GM10248 (cell line): ENCODE data around the gene RAX.

ENCODE experiments used
- CTCF ChIA-PET: fragments of 300-600 bp; sonication (Branson Sonifier 250); formaldehyde crosslinking; extraction: SDS; loops from one replicate; lab custom pipeline; 2021; ENCODE audit warnings: antibody characterized with exemption; lab: Yijun Ruan, JAX
- POLR2A ChIA-PET: fragments of 350-650 bp; sonication (Branson Sonifier 250); formaldehyde crosslinking; extraction: SDS; loops from one replicate; lab custom pipeline; 2020; ENCODE audit warnings: antibody characterized with exemption; lab: Yijun Ruan, JAX
- DNase-seq: peaks from one replicate; pipeline ENCODE4 v3.0.0; 2012; ENCODE audit errors: extremely low spot score
- CTCF ChIP-seq: IDR thresholded peaks from 2 replicates; pipeline ENCODE4 v1.5.1; 2012; ENCODE audit warnings: mild to moderate bottlenecking, low read depth; ENCODE audit errors: extremely low read depth, missing control alignments, control extremely low read depth

The RAX gene

GRCh38 chr18:59270689-59271257 is 2.5 kb downstream of the RAX start:
- ChIA-PET POLR2A (no interaction called here), CTCF (interaction anchor here (1.1 to 3.4 kb wide), 4 partner anchors 15 to 187 kb away, joined by 5 to 20 read pairs (median 7); no protein-coding TSS in a partner anchor)
- no peak for TF ChIP-seq CTCF
- no peak for DNase-seq

GRCh38 chr18:59269563-59270119 is 3.6 kb downstream of the RAX start:
- ChIA-PET CTCF (interaction anchor here (1.0 to 3.4 kb wide), 7 partner anchors 16 to 200 kb away, joined by 3 to 20 read pairs (median 3); no protein-coding TSS in a partner anchor), POLR2A (no interaction called here)
- DNase-seq: no peak
- TF ChIP-seq CTCF: no peak

- ChIA-PET POLR2A (no interaction called here), CTCF (interaction anchor here (1.0 to 3.4 kb wide), 8 partner anchors 15 to 501 kb away, joined by 3 to 20 read pairs (median 3); no protein-coding TSS in a partner anchor)
- peak; percentile 56 for TF ChIP-seq CTCF
- DNase-seq: peak; percentile 77
Observed at GRCh38 chr18:59268721-59269562, 4.3 kb downstream of the RAX start.

- ChIA-PET CTCF (interaction anchor here (1.2 to 3.4 kb wide), 6 partner anchors 15 to 500 kb away, joined by 3 to 20 read pairs (median 4); no protein-coding TSS in a partner anchor), POLR2A (interaction anchor here (0.5 kb wide), 1 partner anchor 259 kb away, joined by 6 read pairs; no protein-coding TSS in a partner anchor)
- no peak for DNase-seq
- TF ChIP-seq CTCF: no peak
Observed at GRCh38 chr18:59268127-59268720, 5.0 kb downstream of the RAX start.

GRCh38 chr18:59267503-59268126 is 5.6 kb downstream of the RAX start:
- DNase-seq: peak; percentile 23
- TF ChIP-seq CTCF: no peak
- ChIA-PET CTCF (interaction anchor here (1.3 to 3.4 kb wide), 2 partner anchors 18 to 182 kb away, joined by 4 to 20 read pairs; no protein-coding TSS in a partner anchor), POLR2A (interaction anchor here (0.5 kb wide), 1 partner anchor 259 kb away, joined by 6 read pairs; no protein-coding TSS in a partner anchor)
